Activated CD4-positive, alpha-beta memory T cell treated with anti-CD3 and anti-CD28 coated beads, Interleukin-2, amount 10 ng/mL, durations not matched to agents 7 days and 5 days (primary cell): Measurements from ENCODE around the gene UTP15. TPM values are rescaled to one million over a fixed set of nuclear protein-coding genes. Genes with fewer than 3 reads are reported as not detected.

ENCODE experiments used
- CTCF ChIA-PET: fragments of 350-600 bp; sonication (Branson Sonifier 250); formaldehyde crosslinking; loops from one replicate; lab custom pipeline; 2021; ENCODE audit warnings: antibody characterized with exemption, inconsistent platforms; lab: Charles Lee
- POLR2A ChIA-PET: fragments of 350-600 bp; sonication (Branson Sonifier 250); formaldehyde crosslinking; loops from one replicate; lab custom pipeline; 2021; ENCODE audit warnings: antibody characterized with exemption; lab: Charles Lee
- DNase-seq: peaks from one replicate; pipeline ENCODE4 v3.0.0-alpha.2; 2020
- H3K27ac Mint-ChIP-seq: one replicate; pipeline ENCODE4 v1.8.0; 2021; ENCODE audit warnings: mild to moderate bottlenecking, mixed read lengths
- H3K27me3 Mint-ChIP-seq: one replicate; pipeline ENCODE4 v1.8.0; 2021; ENCODE audit warnings: mixed read lengths
- H3K36me3 Mint-ChIP-seq: one replicate; pipeline ENCODE4 v1.8.0; 2021; ENCODE audit warnings: low read depth, mixed read lengths
- H3K4me1 Mint-ChIP-seq: one replicate; pipeline ENCODE4 v1.8.0; 2021; ENCODE audit warnings: mixed read lengths
- H3K4me3 Mint-ChIP-seq: one replicate; pipeline ENCODE4 v1.8.0; 2021; ENCODE audit warnings: mild to moderate bottlenecking, mixed read lengths
- H3K9me3 Mint-ChIP-seq: one replicate; pipeline ENCODE4 v1.8.0; 2021; ENCODE audit warnings: mixed read lengths
- total RNA-seq, 2 experiments: library from RNA; stranded (reverse); gene quantifications; one replicate each; pipeline ENCODE4 v1.2.3, GENCODE V29; 2021

UTP15 gene
- total RNA-seq, 2 experiments from 2014 or later = 15.1 to 15.4 TPM

GRCh38 chr5:73612799-73613198 is 47.3 kb downstream of the UTP15 start:
- H3K4me1 Mint-ChIP-seq = peaks cover 1% of the 10 kb centered on the region
- POLR2A ChIA-PET = no interaction called here
- peaks cover 27% of the 10 kb centered on the region for H3K27me3 Mint-ChIP-seq
- no peaks in the 10 kb centered on the region for H3K36me3 Mint-ChIP-seq
- no peak overlapping the region for H3K27ac Mint-ChIP-seq
- CTCF ChIA-PET = no interaction called here
- no peak for DNase-seq
- H3K9me3 Mint-ChIP-seq = no peaks in the 10 kb centered on the region
- H3K4me3 Mint-ChIP-seq = no peak overlapping the region

- CTCF ChIA-PET = no interaction called here
- Mint-ChIP-seq H3K27me3 (peaks cover 32% of the 10 kb centered on the region), H3K9me3 (no peaks in the 10 kb centered on the region), H3K4me3 (no peak overlapping the region), H3K36me3 (no peaks in the 10 kb centered on the region), H3K27ac (no peak overlapping the region), H3K4me1 (peaks cover 3% of the 10 kb centered on the region)
- POLR2A ChIA-PET = no interaction called here
- DNase-seq = no peak
Measured at GRCh38 chr5:73615085-73615484, 49.5 kb downstream of the UTP15 start.

GRCh38 chr5:73615947-73616346 is 50.4 kb downstream of the UTP15 start:
- H3K9me3 Mint-ChIP-seq = no peaks in the 10 kb centered on the region
- CTCF ChIA-PET = no interaction called here

GRCh38 chr5:73617510-73618279 is 52.2 kb downstream of the UTP15 start:
- ChIA-PET POLR2A (no interaction called here), CTCF (no interaction called here)
- no peaks in the 10 kb centered on the region for H3K9me3 Mint-ChIP-seq
- peaks cover 3% of the 10 kb centered on the region for H3K4me1 Mint-ChIP-seq
- H3K4me3 Mint-ChIP-seq = no peak overlapping the region
- H3K27me3 Mint-ChIP-seq = peaks cover 24% of the 10 kb centered on the region
- no peak for DNase-seq
- H3K36me3 Mint-ChIP-seq = no peaks in the 10 kb centered on the region
- no peak overlapping the region for H3K27ac Mint-ChIP-seq

More at GRCh38 chr5:73615947-73616346, 50.4 kb downstream of the UTP15 start:
- no peak overlapping the region for H3K27ac Mint-ChIP-seq
- DNase-seq = no peak
- POLR2A ChIA-PET = no interaction called here
- no peaks in the 10 kb centered on the region for H3K36me3 Mint-ChIP-seq
- H3K4me1 Mint-ChIP-seq = peaks cover 3% of the 10 kb centered on the region
- no peak overlapping the region for H3K4me3 Mint-ChIP-seq
- peaks cover 27% of the 10 kb centered on the region for H3K27me3 Mint-ChIP-seq

GRCh38 chr5:73619606-73620333 is 54.2 kb downstream of the UTP15 start:
- no peaks in the 10 kb centered on the region for H3K9me3 Mint-ChIP-seq
- no peak overlapping the region for H3K27ac Mint-ChIP-seq
- POLR2A ChIA-PET = no interaction called here
- CTCF ChIA-PET = interaction anchor here (0.7 kb wide), 1 partner anchor 29 kb away, joined by 3 read pairs; no protein-coding TSS in a partner anchor
- peaks cover 3% of the 10 kb centered on the region for H3K4me1 Mint-ChIP-seq
- no peaks in the 10 kb centered on the region for H3K36me3 Mint-ChIP-seq
- peaks cover 34% of the 10 kb centered on the region for H3K27me3 Mint-ChIP-seq
- DNase-seq = no peak
- no peak overlapping the region for H3K4me3 Mint-ChIP-seq

GRCh38 chr5:73620334-73620687 is 54.8 kb downstream of the UTP15 start:
- Mint-ChIP-seq H3K9me3 (no peaks in the 10 kb centered on the region), H3K4me3 (no peak overlapping the region), H3K27ac (no peak overlapping the region), H3K27me3 (peaks cover 38% of the 10 kb centered on the region), H3K4me1 (peaks cover 3% of the 10 kb centered on the region), H3K36me3 (no peaks in the 10 kb centered on the region)
- ChIA-PET POLR2A (no interaction called here), CTCF (no interaction called here)
- DNase-seq = no peak

DNA sequence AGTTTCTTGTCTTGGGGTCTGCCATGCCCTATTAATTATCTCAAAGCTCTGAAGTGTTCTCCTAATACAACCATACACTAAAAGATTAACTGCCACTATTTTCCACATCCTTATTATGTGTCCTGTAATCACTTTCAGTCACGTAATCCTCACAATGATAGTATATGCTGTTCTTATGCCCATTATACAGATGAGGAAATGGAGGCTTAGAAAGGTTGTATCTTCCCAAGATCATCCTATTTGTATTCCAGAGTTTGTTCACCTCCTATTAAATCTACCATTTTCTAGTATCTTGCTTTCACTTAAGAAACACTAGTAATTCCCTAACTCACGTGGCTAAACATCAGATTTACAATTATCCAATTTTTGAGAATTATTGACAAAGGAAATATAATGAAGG is 57.5 kb downstream of the UTP15 start:
- H3K27ac Mint-ChIP-seq = no peak overlapping the region
- H3K9me3 Mint-ChIP-seq = no peaks in the 10 kb centered on the region
- H3K4me3 Mint-ChIP-seq = no peak overlapping the region
- POLR2A ChIA-PET = no interaction called here
- peaks cover 2% of the 10 kb centered on the region for H3K4me1 Mint-ChIP-seq
- H3K27me3 Mint-ChIP-seq = peaks cover 50% of the 10 kb centered on the region
- H3K36me3 Mint-ChIP-seq = no peaks in the 10 kb centered on the region
- DNase-seq = no peak
- CTCF ChIA-PET = interaction anchor here (0.8 kb wide), 1 partner anchor 26 kb away, joined by 3 read pairs; no protein-coding TSS in a partner anchor

- Mint-ChIP-seq H3K4me3 (no peak overlapping the region), H3K9me3 (no peaks in the 10 kb centered on the region), H3K36me3 (no peaks in the 10 kb centered on the region), H3K27me3 (peaks cover 57% of the 10 kb centered on the region), H3K27ac (no peak overlapping the region), H3K4me1 (peaks cover 2% of the 10 kb centered on the region)
- ChIA-PET CTCF (no interaction called here), POLR2A (no interaction called here)
- DNase-seq = no peak
Measured at GRCh38 chr5:73623901-73624404, 58.4 kb downstream of the UTP15 start.

DNA sequence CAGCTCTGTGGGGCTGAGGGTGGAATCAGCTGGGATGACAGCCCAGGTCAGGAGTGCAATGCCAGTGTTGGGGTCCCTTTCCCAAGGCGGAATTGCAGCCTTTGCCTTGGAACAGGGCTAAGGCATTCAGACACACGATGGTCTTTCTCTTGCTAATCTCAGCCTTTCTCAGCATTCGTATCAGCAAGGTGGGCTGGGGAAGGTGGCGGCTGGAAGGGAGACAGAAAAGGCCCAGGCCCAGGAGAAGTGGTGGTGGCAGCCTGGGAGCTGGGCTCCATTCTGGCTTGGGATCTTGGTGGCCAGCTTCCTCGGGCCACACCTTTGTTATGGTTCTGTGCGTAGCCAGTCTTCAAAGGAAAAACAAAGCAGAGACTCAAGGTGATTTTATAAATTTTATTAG is 59.3 kb downstream of the UTP15 start:
- Mint-ChIP-seq H3K4me3 (no peak overlapping the region), H3K27me3 (peaks cover 58% of the 10 kb centered on the region)

DNA sequence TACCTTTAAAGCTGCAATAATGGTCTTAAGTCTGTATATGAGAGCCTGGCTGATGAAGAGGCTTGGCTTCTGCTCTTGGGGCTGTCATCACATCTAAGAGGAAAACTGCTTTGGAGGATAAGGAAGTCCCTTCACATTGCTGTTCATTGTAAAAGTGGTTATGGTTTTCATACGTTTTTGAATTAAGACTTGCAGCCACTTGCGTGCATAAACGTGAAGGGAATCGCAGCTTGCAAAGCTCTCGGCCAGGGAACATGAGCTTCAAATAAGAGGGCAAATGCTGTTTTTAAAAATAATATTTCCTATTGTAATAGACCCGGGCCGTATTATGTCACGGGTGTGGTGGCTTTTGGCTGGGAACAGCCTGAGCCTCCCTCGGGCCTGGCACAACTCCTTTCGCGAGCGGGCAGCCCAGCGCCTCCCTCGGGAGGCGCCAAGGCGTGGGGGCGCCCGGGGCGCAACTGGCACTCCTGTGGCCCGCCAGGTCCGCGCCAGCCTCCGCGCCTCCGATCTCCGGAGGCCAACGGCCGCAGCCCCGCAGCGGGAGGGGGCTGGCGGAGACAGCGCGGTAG is 59.9 kb downstream of the UTP15 start:
- H3K4me3 Mint-ChIP-seq = peak overlapping the region; percentile 33
- H3K27ac Mint-ChIP-seq = no peak overlapping the region
- no peaks in the 10 kb centered on the region for H3K36me3 Mint-ChIP-seq
- POLR2A ChIA-PET = no interaction called here
- DNase-seq = no peak
- H3K27me3 Mint-ChIP-seq = peaks cover 60% of the 10 kb centered on the region
- no peaks in the 10 kb centered on the region for H3K9me3 Mint-ChIP-seq
- peaks cover 2% of the 10 kb centered on the region for H3K4me1 Mint-ChIP-seq
- CTCF ChIA-PET = interaction anchor here (0.7 to 1.3 kb wide), 3 partner anchors 28 to 616 kb away, joined by 3 to 4 read pairs (median 3); no protein-coding TSS in a partner anchor

More for the DNA sequence above, 59.3 kb downstream of the UTP15 start:
- H3K4me1 Mint-ChIP-seq = peaks cover 2% of the 10 kb centered on the region
- no peaks in the 10 kb centered on the region for H3K36me3 Mint-ChIP-seq
- no peak for DNase-seq
- no peaks in the 10 kb centered on the region for H3K9me3 Mint-ChIP-seq
- ChIA-PET CTCF (interaction anchor here (0.7 to 1.0 kb wide), 2 partner anchors 33 to 616 kb away, joined by 3 to 4 read pairs; no protein-coding TSS in a partner anchor), POLR2A (no interaction called here)
- H3K27ac Mint-ChIP-seq = no peak overlapping the region

GRCh38 chr5:73625944-73626811 is 60.6 kb downstream of the UTP15 start, which contains the start of gene ARHGEF28:
ARHGEF28 (plus strand) TSS chr5:73626196; CDS start chr5:73684852, 58,656 bp downstream.
- H3K27ac Mint-ChIP-seq = no peak within 1 kb of the TSS
- POLR2A ChIA-PET = no interaction called here
- H3K4me3 Mint-ChIP-seq = peak within 1 kb of the TSS; percentile 33
- H3K27me3 Mint-ChIP-seq = peaks cover 61% of the 10 kb centered on the region
- peak; percentile 21 for DNase-seq
- H3K4me1 Mint-ChIP-seq = peaks cover 2% of the 10 kb centered on the region
- no peaks in the 10 kb centered on the region for H3K36me3 Mint-ChIP-seq
- CTCF ChIA-PET = interaction anchor here (1.0 to 1.3 kb wide), 2 partner anchors 29 to 35 kb away, joined by 3 to 4 read pairs; no protein-coding TSS in a partner anchor
- no peaks in the 10 kb centered on the region for H3K9me3 Mint-ChIP-seq

- DNase-seq = no peak
- H3K4me3 Mint-ChIP-seq = no peak overlapping the region
- CTCF ChIA-PET = interaction anchor here (1.3 kb wide), 1 partner anchor 30 kb away, joined by 3 read pairs; no protein-coding TSS in a partner anchor
- H3K9me3 Mint-ChIP-seq = no peaks in the 10 kb centered on the region
- POLR2A ChIA-PET = no interaction called here
- H3K4me1 Mint-ChIP-seq = peaks cover 2% of the 10 kb centered on the region
- H3K36me3 Mint-ChIP-seq = no peaks in the 10 kb centered on the region
- H3K27me3 Mint-ChIP-seq = peaks cover 64% of the 10 kb centered on the region
- no peak overlapping the region for H3K27ac Mint-ChIP-seq
Measured at GRCh38 chr5:73626814-73627313, 61.3 kb downstream of the UTP15 start.
